C1 segment of cervical spinal cord (tissue), 14 donors: Measurements from ENCODE around the gene NACC2.

Source experiments
- DNase-seq, 14 donors: peaks; one replicate each; lab custom pipeline; 2025; lab: John Stamatoyannopoulos, UW

NACC2 gene

DNA sequence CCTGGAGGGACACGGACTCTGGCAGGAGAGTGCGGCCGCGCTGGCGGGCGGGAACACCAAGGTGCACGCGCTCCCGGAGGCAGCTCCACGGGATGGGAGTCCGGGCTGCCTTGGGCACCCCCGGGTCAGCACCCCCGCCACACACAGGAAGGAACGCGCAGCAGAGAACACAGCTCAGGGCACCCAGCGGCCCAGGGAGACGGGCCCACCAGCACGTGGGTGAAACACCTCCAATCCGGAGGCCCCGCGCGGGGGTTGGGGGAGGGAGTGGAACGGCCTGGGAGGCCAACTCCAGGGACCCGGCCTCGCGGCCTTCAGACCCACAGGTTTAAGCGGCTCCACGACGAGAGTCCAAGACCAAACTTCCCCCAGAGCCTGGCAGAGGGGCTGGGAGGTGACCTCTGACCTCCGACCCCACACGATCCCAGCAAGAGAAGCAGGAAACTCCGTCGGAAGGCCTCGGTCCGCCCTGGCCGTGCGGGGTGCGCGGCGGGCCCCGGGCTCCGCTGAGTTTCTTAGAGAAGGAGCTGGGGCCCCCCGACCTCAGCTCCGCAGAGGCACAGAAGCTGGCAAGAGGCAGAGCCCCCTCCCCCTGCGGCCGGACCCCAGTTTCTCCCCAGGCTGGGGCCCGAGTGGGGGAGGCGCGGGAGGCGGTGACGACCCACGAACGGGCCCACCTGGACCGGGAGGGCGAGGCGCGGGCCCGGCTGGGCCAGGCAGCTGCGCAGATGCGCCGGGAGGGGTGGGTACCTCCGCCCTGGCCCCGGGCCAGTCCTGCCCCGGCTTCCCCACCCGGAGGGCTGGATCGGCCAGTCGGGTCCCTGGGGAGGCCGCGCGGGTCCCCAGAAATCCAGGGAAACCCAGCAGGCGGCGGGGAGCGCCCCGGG is 851 bp downstream of the NACC2 start:
- peak in 8 of 14 donors; percentile 22 to 67 (median 40) for DNase-seq

DNA sequence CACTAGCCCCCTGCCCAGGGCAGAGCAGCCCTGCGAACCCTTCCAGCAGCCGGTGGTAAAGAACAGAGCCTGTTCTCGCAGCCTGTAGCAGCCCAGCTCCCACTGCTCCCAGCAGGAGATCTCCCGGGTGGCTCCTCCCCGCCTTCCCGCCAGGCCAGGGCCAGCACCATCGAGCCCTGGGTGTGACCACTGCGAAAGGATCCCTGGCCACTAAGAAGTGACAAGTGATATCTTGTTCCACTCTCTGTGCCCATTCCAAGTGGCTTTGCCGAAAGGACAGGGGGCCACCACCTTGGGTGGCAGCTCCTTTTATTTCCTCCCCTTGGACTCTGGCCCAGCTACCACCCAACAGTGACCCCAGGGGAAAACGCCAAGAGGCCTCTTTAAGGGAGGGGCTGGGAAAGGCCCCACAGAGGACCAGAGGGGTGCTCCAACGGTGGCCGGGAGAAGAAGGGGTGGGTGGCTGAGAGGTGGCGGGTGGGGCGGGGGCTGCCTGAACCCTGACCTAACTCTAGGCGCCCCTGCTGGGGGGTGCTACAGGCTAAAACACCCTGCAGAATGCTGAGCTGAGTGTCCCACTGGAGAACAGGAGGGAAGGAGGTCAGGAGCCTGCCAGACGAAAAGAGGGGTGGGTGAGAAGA is 1.6 kb downstream of the NACC2 start:
- DNase-seq = peak in 4 of 14 donors; percentile 20 to 50 (median 36)

DNA sequence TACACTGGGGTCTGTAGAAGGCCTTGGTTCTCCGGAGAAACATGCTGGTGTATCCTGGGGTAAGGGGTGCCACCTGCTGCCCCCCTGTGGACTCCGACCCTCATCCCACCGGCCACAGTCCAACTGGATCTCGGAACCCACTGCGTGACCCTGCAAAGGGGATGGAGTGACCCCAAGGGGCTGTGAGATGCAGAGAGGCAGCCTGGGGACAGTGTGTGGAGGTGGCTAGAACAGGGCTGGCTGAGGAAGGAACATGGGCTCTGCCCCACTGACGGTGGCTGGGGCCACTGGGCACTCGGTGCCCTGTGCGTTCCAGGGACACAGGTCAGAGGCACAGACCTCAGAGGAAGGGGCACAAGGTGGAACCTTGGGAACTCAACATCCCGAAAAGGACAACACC is 2.3 kb downstream of the NACC2 start:
- DNase-seq = no peak

- no peak for DNase-seq
Observed at GRCh38 chr9:136092353-136092650, 2.8 kb downstream of the NACC2 start.

DNA sequence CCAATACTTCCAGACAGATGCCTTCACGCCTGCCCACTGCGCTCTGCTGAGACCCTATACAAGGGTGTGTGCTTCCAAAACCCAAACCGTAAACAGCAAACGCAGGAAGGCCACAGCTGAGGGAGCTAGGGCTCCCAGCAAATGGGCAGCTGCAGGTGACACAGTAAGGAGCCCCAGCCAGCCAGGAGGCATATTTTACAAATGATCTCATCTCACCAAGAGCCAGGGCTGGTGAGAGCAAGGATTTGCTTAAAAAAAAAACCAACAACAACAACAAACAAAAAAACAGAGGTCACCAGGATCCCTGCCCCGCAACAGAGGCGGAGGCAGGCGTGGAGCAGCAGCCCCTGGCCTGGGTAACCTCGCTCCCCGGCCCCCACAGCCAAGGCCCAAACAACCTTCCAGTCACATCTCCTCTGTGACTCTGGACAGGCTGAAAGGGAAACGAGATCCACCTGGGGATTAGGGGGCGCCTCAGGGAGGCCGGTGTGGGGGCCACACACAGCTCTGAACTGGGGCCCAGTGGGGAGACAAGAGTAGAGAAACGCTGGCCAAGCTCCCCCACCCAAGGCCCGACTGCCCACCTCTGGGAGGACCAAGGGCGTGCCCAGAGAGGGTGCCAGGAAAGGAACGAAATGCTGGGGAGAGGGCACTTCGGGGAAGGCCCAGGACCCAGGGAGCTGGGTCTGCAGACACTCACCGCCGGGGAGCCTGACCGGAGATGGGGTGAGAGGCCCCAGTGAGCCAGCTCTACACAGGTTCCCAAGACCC is 3.3 kb downstream of the NACC2 start:
- no peak for DNase-seq

- no peak for DNase-seq
Observed at GRCh38 chr9:136090768-136091581, 4.1 kb downstream of the NACC2 start.

GRCh38 chr9:136090056-136090735 is 4.9 kb downstream of the NACC2 start:
- DNase-seq = no peak

- no peak for DNase-seq
Observed at GRCh38 chr9:136089697-136090045, 5.4 kb downstream of the NACC2 start.

GRCh38 chr9:136088939-136089696 is 6.0 kb downstream of the NACC2 start:
- no peak for DNase-seq

DNA sequence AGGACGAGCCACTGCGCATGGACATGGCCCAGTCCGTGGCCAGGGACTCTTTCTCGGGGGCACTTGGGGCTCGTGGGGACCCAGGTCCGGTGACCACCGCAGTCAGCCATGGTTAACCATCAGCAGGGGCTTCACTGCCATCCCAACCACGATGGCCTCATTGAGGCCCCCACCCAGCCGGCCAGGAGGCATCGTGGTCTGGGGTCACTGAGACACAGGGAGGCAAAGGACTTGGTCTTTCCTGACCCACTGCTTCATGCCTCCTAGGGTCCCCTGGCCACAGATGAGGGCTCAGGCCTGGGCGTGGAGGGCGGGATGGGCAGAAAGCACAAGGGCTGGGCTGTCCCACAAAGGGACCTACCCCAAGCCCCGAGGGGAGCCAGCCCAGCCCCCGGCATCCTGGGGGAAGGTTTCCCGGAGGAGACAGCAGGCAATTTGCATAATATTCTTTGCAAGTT is 6.6 kb downstream of the NACC2 start:
- no peak for DNase-seq

DNA sequence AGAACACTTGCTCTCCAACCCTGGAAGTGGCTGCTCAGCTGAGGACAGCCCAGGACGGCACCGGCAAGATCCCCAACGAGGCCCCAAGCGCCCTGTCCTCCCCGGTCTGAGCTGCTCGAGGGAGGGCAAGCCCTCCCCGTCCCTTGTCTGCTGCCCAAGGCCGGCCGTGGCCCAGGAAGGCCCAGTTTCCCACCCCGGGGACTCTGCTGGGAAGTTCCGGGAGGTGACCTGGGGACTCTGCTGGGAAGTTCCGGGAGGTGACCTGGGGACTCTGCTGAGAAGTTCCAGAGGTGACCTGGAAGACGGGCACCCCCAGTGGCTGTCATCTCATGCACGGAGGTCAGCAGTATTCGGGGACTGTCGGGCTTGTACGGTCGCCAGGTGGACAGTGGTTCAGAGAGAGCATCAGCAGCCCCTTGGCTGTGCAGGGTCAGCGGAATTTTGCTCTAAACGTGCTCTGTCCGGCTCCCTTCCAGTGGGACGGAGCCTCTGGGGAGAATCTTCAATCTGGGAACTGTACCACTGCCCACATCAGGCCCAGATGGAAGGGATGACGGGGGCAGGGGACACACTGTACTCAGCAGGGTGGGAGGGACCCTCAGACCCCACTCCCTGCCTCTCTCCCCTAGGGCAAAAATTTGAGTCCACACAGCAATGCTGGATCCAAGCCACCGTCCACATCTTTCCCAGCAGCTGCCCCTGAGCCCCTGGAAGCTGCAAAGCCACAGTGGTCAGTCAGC is 7.2 kb downstream of the NACC2 start:
- no peak for DNase-seq

GRCh38 chr9:136086951-136087740 is 7.9 kb downstream of the NACC2 start:
- DNase-seq = no peak

DNA sequence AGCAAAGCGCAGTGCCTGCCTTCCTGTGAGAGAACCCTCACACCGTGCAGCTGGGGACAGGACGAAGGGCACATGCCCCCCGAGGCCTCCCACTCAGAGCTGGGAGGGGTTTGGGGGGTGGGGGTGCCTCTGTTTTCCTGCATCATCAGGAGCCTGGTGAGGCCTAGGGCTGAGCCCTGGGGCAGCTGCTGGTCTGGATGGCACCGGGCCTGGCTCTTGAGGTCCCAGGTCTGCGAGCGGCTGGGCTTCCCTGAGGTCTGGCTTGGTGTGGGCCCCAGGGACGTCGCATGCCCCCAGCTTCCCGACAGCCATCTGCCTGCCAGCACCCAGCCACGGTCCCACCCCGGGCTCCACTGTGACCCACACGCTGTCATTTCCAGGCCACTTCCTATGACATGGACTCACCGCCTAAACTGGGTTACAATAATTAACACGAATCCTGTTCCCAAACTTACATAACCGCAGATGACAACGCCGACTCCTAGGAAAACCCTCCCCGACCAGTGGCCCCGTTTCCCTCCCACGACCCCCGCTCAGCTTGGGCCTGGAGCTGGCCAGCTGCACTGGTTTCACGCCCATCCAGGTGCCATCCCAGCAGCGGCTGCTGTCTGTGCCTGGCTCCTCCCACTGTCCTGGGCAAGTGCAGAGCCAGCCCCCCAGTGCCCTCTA is 8.7 kb downstream of the NACC2 start:
- DNase-seq = peak in 6 of 14 donors; percentile 76 to 89 (median 82)

DNA sequence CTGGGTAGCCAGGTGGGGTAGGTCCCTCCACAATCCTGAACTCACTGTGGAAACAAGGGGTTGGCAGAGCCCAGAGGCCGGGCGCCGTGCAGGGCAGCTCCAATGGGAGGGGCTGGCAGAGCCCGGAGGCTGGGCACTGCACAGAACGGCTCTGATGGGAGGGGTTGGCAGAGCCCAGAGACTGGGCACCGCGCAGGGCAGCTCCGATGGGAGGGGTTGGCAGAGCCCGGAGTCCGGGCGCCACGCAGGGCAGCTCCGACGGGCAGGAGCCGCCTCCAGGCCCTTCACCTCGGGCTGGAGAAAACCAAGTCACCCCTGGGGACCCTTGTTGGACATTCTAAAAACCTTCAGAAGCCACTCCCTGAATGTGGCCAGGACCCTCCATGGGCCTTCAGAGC is 9.3 kb downstream of the NACC2 start:
- DNase-seq = peak in 13 of 14 donors; percentile 53 to 89 (median 82)

DNA sequence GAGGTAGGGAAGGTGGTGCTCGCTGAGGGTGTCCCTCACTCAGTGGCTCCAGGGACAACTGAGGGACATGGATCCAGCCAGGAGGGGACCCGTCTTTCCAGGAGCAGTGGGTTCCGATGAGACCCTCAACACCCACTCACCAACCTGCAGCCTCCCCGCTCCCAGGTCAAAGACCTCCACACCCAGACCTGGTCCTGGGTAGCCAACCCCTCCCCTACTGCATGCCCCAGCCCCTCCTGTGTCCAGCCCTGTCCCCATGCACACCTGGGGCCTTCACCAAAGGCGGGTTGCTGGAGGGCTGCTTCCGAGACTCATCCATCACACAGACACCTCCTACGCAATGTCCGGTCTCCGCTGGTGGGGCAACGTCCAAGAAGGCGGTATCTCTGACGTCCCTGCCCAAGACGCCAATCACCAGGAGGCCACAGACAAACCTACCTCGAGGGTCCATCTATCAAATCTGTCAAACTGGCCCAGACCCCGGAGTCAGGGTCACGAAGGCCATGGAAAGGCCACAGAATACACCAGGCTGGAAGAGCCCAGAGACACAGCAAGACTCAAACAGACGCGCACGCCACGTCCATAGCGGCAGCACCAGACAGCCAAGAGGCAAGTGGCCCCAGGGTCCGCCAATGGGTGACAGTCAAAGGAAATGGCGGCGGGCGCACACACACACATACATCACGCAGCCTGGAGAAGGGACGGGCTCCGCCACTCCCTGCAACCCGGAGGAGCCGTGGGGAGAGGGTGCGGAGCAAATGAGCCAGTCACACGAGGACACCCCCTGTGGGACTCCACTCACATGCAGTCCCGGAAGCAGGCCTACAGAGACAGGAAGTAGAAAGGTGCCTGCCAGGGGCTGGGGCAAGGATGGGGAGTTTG is 10.8 kb downstream of the NACC2 start:
- DNase-seq = no peak

DNA sequence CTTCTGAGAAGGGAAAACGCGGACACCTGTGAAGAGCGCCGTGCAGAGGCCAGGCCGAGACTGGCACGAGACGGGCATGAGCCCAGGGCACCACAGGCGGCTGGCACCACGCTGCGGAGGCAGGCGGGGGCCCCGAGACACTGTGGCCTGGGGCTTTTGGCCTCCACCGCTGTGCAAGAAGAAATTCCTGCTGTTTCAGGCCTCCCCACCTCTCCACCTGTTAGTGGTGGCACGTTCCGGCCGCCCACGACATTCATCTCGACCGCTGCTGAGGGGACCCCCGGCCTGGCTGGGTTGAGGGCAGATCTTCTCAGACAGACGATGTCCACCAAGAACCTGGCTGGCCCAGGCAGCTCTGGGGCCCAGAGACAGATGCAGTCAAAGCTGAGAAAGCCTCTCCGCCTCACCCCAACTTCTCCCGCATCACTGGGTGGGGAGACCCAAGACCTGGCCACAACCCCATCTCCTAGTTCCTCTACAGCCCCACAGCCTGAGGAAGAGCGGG is 11.5 kb downstream of the NACC2 start:
- DNase-seq = no peak
